Heart right ventricle (tissue), 16 donors: Measurements from ENCODE around the gene SLC22A7. TPM values are rescaled to one million over a fixed set of nuclear protein-coding genes. Genes with fewer than 3 reads are reported as not detected.

Experiments
- ATAC-seq, 8 donors: fragments of 200-7000 bp; cut with Tn5 transposase; one replicate each; pipeline ENCODE4 v1.9.1; 2020; ENCODE audit warnings: mild to moderate bottlenecking in 8 of 8, moderate library complexity in 8 of 8, moderate number of reproducible peaks in 1 of 8
- DNase-seq, 2 donors: peaks; one replicate each; pipeline ENCODE4 v3.0.0-alpha.2; 2020
- H3K27ac ChIP-seq, 10 donors: fragments of 200-600 bp; sonication (generic) in 2 of 10; one replicate each; pipeline versions ENCODE4 v1.5.0 to v1.8.0; 2020 to 2022; ENCODE audit warnings: mild to moderate bottlenecking in 3 of 10
- H3K27me3 ChIP-seq, 7 donors: fragments of 200-600 bp; one replicate each; pipeline ENCODE4 v1.8.0; 2021 to 2022; ENCODE audit warnings: mild to moderate bottlenecking in 2 of 7
- H3K36me3 ChIP-seq, 9 donors: fragments of 200-600 bp; sonication (generic) in 1 of 9; one replicate each; pipeline versions ENCODE4 v1.5.0 to v1.8.0; 2020 to 2022; ENCODE audit warnings: mild to moderate bottlenecking in 2 of 9
- H3K4me1 ChIP-seq, 9 donors: fragments of 200-600 bp; sonication (generic) in 1 of 9; one replicate each; pipeline versions ENCODE4 v1.5.0 to v1.8.0; 2020 to 2022; ENCODE audit warnings: mild to moderate bottlenecking in 4 of 9
- H3K4me3 ChIP-seq, 10 donors: fragments of 200-600 bp; sonication (generic) in 2 of 10; one replicate each; pipeline versions ENCODE4 v1.5.0 to v1.8.0; 2020 to 2022; ENCODE audit warnings: mild to moderate bottlenecking in 7 of 10, moderate library complexity in 2 of 10
- H3K9me3 ChIP-seq, 11 donors: fragments of 200-600 bp in 10 of 11; sonication (generic) in 2 of 11; one replicate each; pipeline versions ENCODE4 v1.5.0 to v1.8.0; 2013 to 2022; ENCODE audit warnings: mild to moderate bottlenecking in 2 of 11, control low read depth in 1 of 11, moderate library complexity in 1 of 11
- CTCF ChIP-seq, 9 donors: fragments of 200-600 bp; sonication (generic) in 2 of 9; IDR thresholded peaks; one replicate each; pipeline versions ENCODE4 v1.5.0 to v1.8.0; 2021 to 2022; ENCODE audit warnings: antibody characterized with exemption in 9 of 9, mild to moderate bottlenecking in 5 of 9, moderate library complexity in 1 of 9
- WGBS, 2 donors: extraction: QIAGEN DNeasy Blood & Tissue Kit; methylation state at CpG; one replicate each; pipeline ENCODE4 v1.1.7; 2013; ENCODE audit warnings: inconsistent platforms in 1 of 2; 5-methylcytosine and 5-hydroxymethylcytosine counted together
- intact Hi-C, 10 donors: fragments of 100-400 bp; cut with DNase I; formaldehyde crosslinking; loops; one replicate each; pipeline versions ENCODE4 v1.11.1 to v1.14.2; 2022
- polyA plus RNA-seq, 2 donors: library from polyadenylated mRNA; stranded (reverse); fragments of 200-250 nt; gene quantifications; one replicate each; pipeline ENCODE4 v1.2.3, GENCODE V29; 2013
- total RNA-seq, 10 donors: library from RNA; stranded (reverse); fragmentation: NEBNext Ultra II Directional in 3 of 10; extraction: Animal tissue kit (Norgen Biotek cat#: 25700) in 3 of 10; gene quantifications; one replicate each; pipeline versions ENCODE4 v1.2.1 to v1.2.4, GENCODE V29; 2021 to 2023
- donor health status: Arrhythmogenic right ventricular cardiomyopathy.
- donor health status: ischemic (EF 13 %, LVEDD 7.1; RV severe dilation, severe dysfunction).
- donor health status: healthy with polysubstance abuse.
- donor health status: DM: no; HTN: yes; CAD: no.
- donor health status: DM: no; HTN: no; CAD: no.
- donor health status: ischemic (EF 25% LVEDD 6.9; RV normal size, moderate dysfunction).
- donor health status: ischemic (EF 25% LVEDD 5.7; RV mildly dilated, moderate dysfunction).
- donor health status: healthy.
- donor health status: DM: yes; HTN: yes; CAD: no.
- donor health status: Ischemic cardiomyopathy.
- donor health status: ischemic (EF 35%, LVEDD 5.7; RV mildly dilated, moderate dysfunction).
- donor health status: nonischemic (EF 11% LVEDD 7.7; RV severe dilation, severe dysfunction).
- donor health status: DM: yes; HTN: yes; CAD: no.
- donor health status: PGD.
- donor health status: ischemic (EF 29% LVEDD 5.4; RV normal size, mild dysfunction).
- donor health status: nonischemic (EF 23%, LVEDD 6.1; RV moderate dilation, normal function).

The SLC22A7 gene
- total and polyA plus RNA-seq, 12 donors: 0.15 to 0.37 (median 0.22) TPM; not detected in 6

DNA sequence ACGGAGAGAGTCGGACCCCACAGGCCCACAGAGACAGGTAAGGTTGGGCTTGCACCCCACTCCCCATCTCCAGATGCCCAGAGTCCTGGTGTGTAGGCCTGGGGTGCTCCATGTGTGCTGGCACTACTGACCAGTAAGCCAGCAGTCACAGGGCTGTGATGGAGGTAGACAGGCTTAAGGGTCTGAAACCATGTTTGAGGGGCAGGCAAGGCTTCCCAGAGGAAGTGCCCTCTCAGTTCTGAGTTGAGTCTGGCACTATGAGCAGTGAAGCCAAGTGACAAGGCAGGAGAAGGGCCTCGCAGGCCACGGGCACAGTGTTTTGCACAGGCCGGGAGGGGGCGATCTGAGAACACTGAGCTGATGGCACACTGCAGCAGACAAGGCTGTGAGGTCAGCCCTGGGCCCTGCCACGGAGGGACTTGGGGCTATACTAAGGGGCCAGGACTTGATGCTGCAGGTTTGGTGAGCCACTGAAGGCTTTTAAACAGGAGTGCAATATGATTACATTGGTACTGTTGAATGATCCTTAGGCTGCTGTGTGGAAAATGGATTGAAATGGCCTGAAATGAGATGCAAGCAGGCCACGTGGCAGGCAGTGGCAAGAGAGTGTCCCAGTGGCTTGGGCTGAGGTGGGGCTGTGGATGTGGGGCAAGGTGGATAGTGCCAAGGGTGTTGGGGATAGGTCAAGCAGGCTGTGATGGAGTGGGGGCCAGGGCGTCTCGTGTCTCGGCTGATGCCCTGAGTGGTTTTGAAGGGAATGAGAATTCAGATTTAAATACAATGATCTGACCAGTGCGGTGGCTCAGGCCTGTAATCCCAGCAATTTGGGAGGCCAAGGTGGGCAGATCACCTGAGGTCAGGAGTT, 34.5 kb upstream of the SLC22A7 start:
- DNase-seq (peak; percentile 76), ATAC-seq (peak; percentile 76 to 86 (median 80))
- Histone ChIP-seq H3K27ac (no peak overlapping the region), H3K4me1 (peaks cover 0 to 23% (median 11%) of the 10 kb centered on the region in 9 donors), H3K4me3 (no peak overlapping the region), H3K27me3 (peaks cover 0 to 3% (median 0%) of the 10 kb centered on the region in 7 donors), H3K36me3 (no peaks in the 10 kb centered on the region), H3K9me3 (no peaks in the 10 kb centered on the region)
- peak; percentile 44 to 82 (median 71) for TF ChIP-seq CTCF (IDR thresholded peaks at IDR 0.05)
- intact Hi-C loops: loop anchor here (1.0 to 10.0 kb wide), 12 partner anchors 64 to 251 kb away; partner anchors contain the start of genes LRRC73 (in 1 of the 10), POLR1C (in 1 of the 10) and YIPF3 (in 1 of the 10)
- 52 to 57% methylated on average over 12 of the region's 12 CpGs for WGBS, 2 donors

GRCh38 chr6:43264599-43265145, 33.4 kb upstream of the SLC22A7 start:
- ATAC-seq (no peak), DNase-seq (no peak)
- no peak overlapping the region for H3K4me3 ChIP-seq
- H3K27me3 ChIP-seq: peaks cover 0 to 15% (median 6%) of the 10 kb centered on the region in 7 donors
- no peak for TF ChIP-seq CTCF (IDR thresholded peaks at IDR 0.05)
- no peaks in the 10 kb centered on the region for H3K9me3 ChIP-seq
- H3K4me1 ChIP-seq: peaks cover 6 to 31% (median 22%) of the 10 kb centered on the region in 9 donors
- 87% methylated on average over 5 of the region's 5 CpGs for WGBS, 2 donors
- no peaks in the 10 kb centered on the region for H3K36me3 ChIP-seq
- intact Hi-C loops: loop anchor here in 9 of 10 donors (2.0 to 10.0 kb wide), 11 partner anchors 63 to 250 kb away; partner anchors contain the start of genes LRRC73 (in 1 of the 9), POLR1C (in 1 of the 9) and YIPF3 (in 1 of the 9)
- H3K27ac ChIP-seq: no peak overlapping the region

- WGBS, 2 donors: 86 to 88% methylated on average over 6 of the region's 6 CpGs
- DNase-seq (no peak), ATAC-seq (no peak)
Measured at GRCh38 chr6:43265564-43265963, 32.5 kb upstream of the SLC22A7 start.

More at GRCh38 chr6:43265564-43265963, 32.5 kb upstream of the SLC22A7 start:
- peaks cover 6 to 32% (median 23%) of the 10 kb centered on the region in 9 donors for H3K4me1 ChIP-seq
- no peaks in the 10 kb centered on the region for H3K36me3 ChIP-seq
- H3K9me3 ChIP-seq: no peaks in the 10 kb centered on the region
- peaks cover 0 to 19% (median 9%) of the 10 kb centered on the region in 7 donors for H3K27me3 ChIP-seq
- no peak for TF ChIP-seq CTCF (IDR thresholded peaks at IDR 0.05)
- H3K4me3 ChIP-seq: no peak overlapping the region
- intact Hi-C loops: loop anchor here in 7 of 10 donors (2.0 to 10.0 kb wide), 6 partner anchors 67 to 249 kb away; partner anchors contain the start of genes LRRC73 (in 1 of the 7), POLR1C (in 1 of the 7) and YIPF3 (in 1 of the 7)
- H3K27ac ChIP-seq: no peak overlapping the region
